Left kidney (tissue), 2 donors: ENCODE measurements around the gene HADH. TPM values are rescaled to one million over a fixed set of nuclear protein-coding genes. Genes with fewer than 3 reads are reported as not detected.
A peak's percentile ranks its signal among the peaks of the same experiment; 100 is the strongest.

Source experiments
- DNase-seq: peaks from one replicate; pipeline ENCODE4 v3.0.0-alpha.2; 2013
- polyA plus RNA-seq: library from polyadenylated mRNA; unstranded; fragments of 120-200 nt; gene quantifications from one replicate; pipeline ENCODE4 v1.2.1, GENCODE V29; 2013; ENCODE audit not compliant: insufficient read length

Gene HADH
- polyA plus RNA-seq, 1 donor, result 107 TPM

- no peak for DNase-seq
Measured at GRCh38 chr4:108056418-108056817, 66.7 kb downstream of the HADH start.

GRCh38 chr4:108058685-108059440 is 69.2 kb downstream of the HADH start:
- DNase-seq, result no peak

GRCh38 chr4:108060164-108060563 is 70.5 kb downstream of the HADH start:
- DNase-seq, result no peak

- peak; percentile 55 for DNase-seq
Measured at GRCh38 chr4:108060686-108061321, 71.1 kb downstream of the HADH start.

- no peak for DNase-seq
Measured at GRCh38 chr4:108068442-108068841, 78.8 kb downstream of the HADH start.

GRCh38 chr4:108070775-108071174 is 81.1 kb downstream of the HADH start:
- DNase-seq, result no peak

- no peak for DNase-seq
Measured at GRCh38 chr4:108072300-108072699, 82.6 kb downstream of the HADH start.

- DNase-seq, result no peak
Measured at GRCh38 chr4:108078024-108078733, 88.5 kb downstream of the HADH start.

- no peak for DNase-seq
Measured at GRCh38 chr4:108080747-108081146, 91.1 kb downstream of the HADH start.

- no peak for DNase-seq
Measured at GRCh38 chr4:108081256-108081655, 91.6 kb downstream of the HADH start.

Other genes starting within 250 kb of the HADH start
- gene SGMS2, start 165.0 kb upstream of the HADH start, polyA plus RNA-seq, result 14.4 TPM
- 4.7 TPM for gene CYP2U1, start 58.3 kb upstream of the HADH start, polyA plus RNA-seq
- gene LEF1, start 179.0 kb downstream of the HADH start, polyA plus RNA-seq, result 83.2 TPM